Thyroid gland (tissue), 4 donors: ENCODE results near the gene CBARP.

Experiments used
- CTCF ChIP-seq, 6 experiments: fragments of 200-600 bp in 3 of 6; fragments of 450-650 bp in 3 of 6; sonication (generic) in 3 of 6; IDR thresholded peaks; one replicate each; pipeline ENCODE4 v1.5.1; 2016 to 2019; ENCODE audit warnings: antibody characterized with exemption in 6 of 6, mild to moderate bottlenecking in 2 of 6, inconsistent platforms in 1 of 6, moderate library complexity in 1 of 6
- POLR2A ChIP-seq, 2 donors: fragments of 450-650 bp; IDR thresholded peaks; one replicate each; pipeline ENCODE4 v1.6.1; 2017; ENCODE audit warnings: antibody characterized with exemption in 2 of 2, mild to moderate bottlenecking in 2 of 2, moderate library complexity in 1 of 2

GRCh38 chr19:1206150-1206863 lies 31.5 kb downstream of the CBARP start:
- TF ChIP-seq POLR2A (IDR thresholded peaks at IDR 0.05) = no peak
- TF ChIP-seq CTCF (IDR thresholded peaks at IDR 0.05) = no peak
